ENCODE data around the gene CEP250.

DNA sequence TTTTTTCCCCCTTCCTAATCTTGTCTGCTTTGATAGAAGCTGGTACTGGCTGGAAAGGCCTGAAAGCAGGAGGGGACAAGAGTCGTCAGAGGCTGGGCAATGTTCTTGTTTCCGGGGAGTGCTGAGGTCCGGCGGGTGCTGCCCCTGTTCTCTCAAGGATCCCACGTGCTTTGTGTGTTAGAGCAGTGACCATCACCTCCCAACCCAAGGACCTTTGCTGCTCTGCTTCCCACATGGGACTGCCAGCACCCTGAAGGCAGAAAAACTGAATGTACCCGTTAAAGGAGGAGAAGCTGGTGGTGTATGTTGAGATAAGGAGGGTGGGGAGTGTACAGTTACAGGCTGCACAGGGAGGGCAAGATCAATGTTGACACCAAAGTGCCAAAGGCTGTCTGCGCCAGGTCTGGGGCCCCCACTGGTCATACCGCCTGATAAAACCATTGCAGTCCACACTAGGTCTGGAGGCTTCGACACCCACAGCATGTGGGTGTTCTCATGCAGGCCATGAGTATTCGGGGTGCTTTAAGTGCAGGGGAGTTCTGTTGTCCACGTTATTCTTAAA, 59.1 kb downstream of the CEP250 start:
- TF ChIP-seq, protein P1, sequence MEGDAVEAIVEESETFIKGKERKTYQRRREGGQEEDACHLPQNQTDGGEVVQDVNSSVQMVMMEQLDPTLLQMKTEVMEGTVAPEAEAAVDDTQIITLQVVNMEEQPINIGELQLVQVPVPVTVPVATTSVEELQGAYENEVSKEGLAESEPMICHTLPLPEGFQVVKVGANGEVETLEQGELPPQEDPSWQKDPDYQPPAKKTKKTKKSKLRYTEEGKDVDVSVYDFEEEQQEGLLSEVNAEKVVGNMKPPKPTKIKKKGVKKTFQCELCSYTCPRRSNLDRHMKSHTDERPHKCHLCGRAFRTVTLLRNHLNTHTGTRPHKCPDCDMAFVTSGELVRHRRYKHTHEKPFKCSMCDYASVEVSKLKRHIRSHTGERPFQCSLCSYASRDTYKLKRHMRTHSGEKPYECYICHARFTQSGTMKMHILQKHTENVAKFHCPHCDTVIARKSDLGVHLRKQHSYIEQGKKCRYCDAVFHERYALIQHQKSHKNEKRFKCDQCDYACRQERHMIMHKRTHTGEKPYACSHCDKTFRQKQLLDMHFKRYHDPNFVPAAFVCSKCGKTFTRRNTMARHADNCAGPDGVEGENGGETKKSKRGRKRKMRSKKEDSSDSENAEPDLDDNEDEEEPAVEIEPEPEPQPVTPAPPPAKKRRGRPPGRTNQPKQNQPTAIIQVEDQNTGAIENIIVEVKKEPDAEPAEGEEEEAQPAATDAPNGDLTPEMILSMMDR (IDR thresholded peaks at IDR 0.05) = no peak
- TF ChIP-seq EP300 (IDR thresholded peaks at IDR 0.05) (no peak), POLR2A (IDR thresholded peaks at IDR 0.05) (no peak)
